Renal cortical epithelial cell (primary cell): Measurements from ENCODE around the gene CHORDC1. TPM values are rescaled to one million over a fixed set of nuclear protein-coding genes. Genes with fewer than 3 reads are reported as not detected.
A peak's percentile ranks its signal among the peaks of the same experiment; 100 is the strongest.
"Not testable (repeated sequence)": the region's sequence is repeated elsewhere in the genome, so short reads cannot be mapped to it uniquely, and the experiment has no call there.

ENCODE experiments used
- DNase-seq: peaks from one replicate; pipeline ENCODE4 v3.0.0-alpha.2; 2011; ENCODE audit warnings: low read depth
- total RNA-seq: library from RNA; depleted of rRNA; stranded (reverse); fragments of >200 nt; gene quantifications from 2 replicates; pipeline ENCODE4 v1.2.3, GENCODE V29; 2014

CHORDC1 gene
- total RNA-seq, 1 donor from 2014 or later: 43.5 TPM

DNA sequence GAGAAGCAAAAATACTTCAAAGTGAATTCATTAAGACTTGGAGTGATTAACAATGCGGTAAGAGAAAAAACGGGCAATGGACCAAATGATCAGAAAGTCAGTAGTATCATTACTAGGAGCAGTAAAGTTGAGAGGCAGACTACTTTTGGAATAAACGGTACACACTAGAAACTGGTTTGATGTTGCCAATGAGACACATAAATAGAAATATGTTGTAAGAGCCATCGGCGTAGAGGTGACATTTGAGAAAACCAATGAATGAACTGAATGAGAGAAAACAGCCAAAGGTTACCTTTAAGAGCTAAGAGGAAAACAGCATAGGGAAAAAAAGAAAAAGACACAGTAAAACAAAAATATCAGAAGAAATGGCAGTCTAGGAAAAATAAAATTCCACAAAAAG is 6.2 kb downstream of the CHORDC1 start:
- no peak for DNase-seq

DNA sequence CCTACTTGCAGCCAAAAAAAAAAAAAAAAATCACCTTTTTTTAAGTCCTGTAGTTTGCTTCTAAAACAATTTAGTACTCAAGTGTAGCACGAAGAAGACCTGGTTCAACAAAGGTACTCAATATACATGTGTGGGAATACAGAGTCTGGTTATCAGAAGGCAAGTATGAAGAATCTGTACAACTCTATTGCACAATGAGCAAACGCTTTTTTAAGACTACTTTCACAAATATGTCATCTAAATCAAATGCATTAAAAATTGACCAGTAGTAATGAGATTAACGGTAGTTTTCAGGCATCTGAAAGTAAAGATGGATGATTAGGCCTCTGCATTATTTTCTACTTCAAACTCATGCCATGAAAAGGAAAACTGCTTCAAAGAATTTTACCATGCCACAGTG is 9.5 kb downstream of the CHORDC1 start:
- no peak for DNase-seq

- DNase-seq: no peak
Measured at GRCh38 chr11:90208857-90209256, 14.0 kb downstream of the CHORDC1 start.

GRCh38 chr11:90207992-90208391 is 14.9 kb downstream of the CHORDC1 start:
- not testable (repeated sequence) for DNase-seq

DNA sequence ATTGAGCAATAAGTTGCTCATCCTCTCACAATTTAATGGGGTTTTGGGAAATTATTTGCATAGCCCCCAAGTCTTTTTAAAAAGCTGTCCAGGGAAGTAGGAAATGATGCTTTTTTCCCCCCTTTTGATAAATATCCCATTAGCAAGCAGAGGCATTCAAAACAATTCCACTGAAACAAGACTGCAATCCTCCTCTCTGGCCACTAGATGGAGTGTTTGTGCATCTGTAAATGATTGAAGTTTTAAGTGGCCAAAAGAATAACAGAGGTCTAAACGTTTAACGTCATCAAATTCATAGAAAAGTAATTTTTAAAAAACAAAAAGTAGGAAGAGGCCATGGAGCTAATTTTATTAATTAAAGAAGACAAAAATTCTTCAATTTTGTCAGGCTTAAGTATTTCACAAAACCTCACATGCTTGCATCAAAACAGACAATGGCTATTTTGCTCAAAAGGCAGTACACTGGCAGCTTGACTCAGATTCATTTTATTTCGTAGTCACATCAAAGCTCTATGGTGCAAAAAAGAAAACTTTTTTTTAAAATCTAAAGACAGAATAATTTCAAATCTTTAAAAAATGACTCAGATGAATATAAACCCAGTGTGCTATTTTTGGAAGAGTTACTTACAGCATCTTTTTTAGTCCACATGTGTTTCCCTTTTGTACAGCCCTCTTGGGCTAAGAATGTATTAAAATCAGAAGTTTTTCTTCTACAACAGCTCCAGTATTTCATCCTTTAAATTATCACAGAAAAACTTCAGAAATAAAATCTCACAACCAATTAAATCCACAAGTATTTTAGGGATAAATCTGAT is 17.8 kb downstream of the CHORDC1 start:
- peak; percentile 71 for DNase-seq

- DNase-seq: no peak
Measured at GRCh38 chr11:90204407-90204806, 18.4 kb downstream of the CHORDC1 start.

DNA sequence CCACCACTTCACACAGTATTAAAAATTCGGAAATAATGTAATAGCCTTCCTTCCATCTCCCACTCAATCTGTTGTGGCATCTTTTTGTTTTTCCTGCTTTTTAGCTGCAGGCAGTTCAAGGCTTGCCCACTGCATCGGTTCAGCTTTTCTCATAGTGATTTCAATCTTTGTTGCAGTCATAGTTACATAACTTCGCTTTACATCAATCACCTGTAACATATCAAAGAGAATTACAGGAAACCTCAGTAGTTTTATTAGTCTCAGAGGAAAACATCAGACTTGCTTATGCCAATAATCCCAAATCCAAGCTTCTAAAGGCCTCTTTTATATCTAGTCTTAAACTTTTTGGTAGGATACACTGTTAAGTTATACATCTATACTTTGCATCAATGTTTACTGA is 20.5 kb downstream of the CHORDC1 start:
- no peak for DNase-seq

- DNase-seq: no peak
Measured at GRCh38 chr11:90197377-90197776, 25.5 kb downstream of the CHORDC1 start.

- DNase-seq: no peak
Measured at GRCh38 chr11:90192869-90193582, 29.8 kb downstream of the CHORDC1 start.

- DNase-seq: no peak
Measured at GRCh38 chr11:90189011-90189410, 33.8 kb downstream of the CHORDC1 start.

GRCh38 chr11:90187839-90188238 is 35.0 kb downstream of the CHORDC1 start:
- no peak for DNase-seq

- DNase-seq: no peak
Measured at GRCh38 chr11:90179923-90180322, 42.9 kb downstream of the CHORDC1 start.

DNA sequence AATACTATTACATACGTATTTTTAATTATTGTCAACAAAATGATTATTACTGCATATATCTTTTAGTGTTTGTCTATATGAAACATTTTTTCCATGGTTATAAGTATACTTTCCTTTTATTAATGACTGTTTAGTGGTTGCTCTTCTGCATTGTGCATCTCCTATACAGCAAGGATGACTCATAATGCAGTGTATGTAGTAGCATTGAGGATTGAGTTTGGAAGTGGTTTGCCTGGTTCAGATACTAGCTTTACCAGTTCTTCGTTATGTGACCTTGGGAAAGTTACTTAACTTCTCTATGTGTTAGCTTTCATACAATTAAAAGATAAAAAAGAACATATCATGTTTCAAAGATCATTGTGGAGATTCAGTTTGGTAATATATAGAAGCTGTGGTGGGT is 44.1 kb downstream of the CHORDC1 start:
- DNase-seq: peak; percentile 12

GRCh38 chr11:90176069-90176468 is 46.8 kb downstream of the CHORDC1 start:
- DNase-seq: peak; percentile 54

- no peak for DNase-seq
Measured at GRCh38 chr11:90171359-90171758, 51.5 kb downstream of the CHORDC1 start.

DNA sequence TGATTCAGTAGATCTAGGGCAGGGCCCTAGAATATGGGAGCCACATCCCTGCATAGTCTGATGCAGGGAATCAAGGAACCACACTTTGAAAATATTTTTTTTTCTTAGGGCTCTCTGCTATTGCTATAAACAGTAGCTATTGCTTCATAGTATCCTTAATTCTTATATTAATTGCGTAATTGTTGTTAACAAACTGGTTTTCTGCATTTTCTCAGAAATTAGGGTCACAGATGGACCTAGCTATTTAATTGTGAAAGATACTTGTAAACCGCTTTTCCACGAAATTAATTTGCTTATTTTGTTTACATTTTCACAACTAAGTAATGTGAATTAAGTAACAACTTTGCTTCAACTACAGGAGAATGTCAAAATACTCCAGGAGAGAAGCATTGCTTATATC is 54.3 kb downstream of the CHORDC1 start:
- DNase-seq: no peak

- DNase-seq: not testable (repeated sequence)
Measured at GRCh38 chr11:90167704-90168103, 55.1 kb downstream of the CHORDC1 start.

DNA sequence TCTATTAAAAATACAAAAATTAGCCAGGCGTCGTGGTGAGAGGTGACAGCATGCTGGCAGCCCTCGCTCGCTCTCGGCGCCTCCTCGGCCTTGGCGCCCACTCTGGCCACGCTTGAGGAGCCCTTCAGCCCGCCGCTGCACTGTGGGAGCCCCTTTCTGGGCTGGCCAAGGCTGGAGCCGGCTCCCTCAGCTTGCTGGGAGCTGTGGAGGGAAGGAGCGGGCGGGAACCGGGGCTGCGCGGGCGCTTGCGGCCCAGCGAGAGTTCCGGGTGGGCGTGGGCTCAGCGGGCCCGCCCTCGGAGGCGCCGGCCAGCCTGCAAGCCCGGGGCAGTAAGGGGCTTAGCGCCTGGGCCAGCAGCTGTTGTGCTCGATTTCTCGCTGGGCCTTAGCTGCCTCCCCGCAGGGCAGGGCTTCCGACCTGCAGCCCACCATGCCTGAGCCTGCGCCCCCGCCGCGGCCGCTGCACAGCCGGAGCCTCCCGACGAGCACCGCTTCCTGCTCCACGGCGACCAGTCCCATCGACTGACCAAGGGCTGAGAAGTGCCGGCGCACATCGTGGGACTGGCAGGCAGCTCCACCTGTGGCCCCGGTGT is 55.8 kb downstream of the CHORDC1 start:
- DNase-seq: not testable (repeated sequence)

Other genes with a start within 250 kb of the CHORDC1 start
- gene TRIM49C, start 191.9 kb downstream of the CHORDC1 start, total RNA-seq: not detected in 2 replicates
- not detected in 2 replicates for gene UBTFL1, start 137.1 kb downstream of the CHORDC1 start, total RNA-seq
- gene NAALAD2, start 88.4 kb downstream of the CHORDC1 start, total RNA-seq: 0.10 TPM in 1 of 2 replicates, not detected in the other